NCI-H1417 (cell line): ENCODE data around the gene POLR3G.
A peak's percentile ranks its signal among the peaks of the same experiment; 100 is the strongest.

Experiments used
- DNase-seq, 3 experiments: peaks; one replicate each; lab custom pipeline; 2025; lab: John Stamatoyannopoulos, UW

The POLR3G gene

GRCh38 chr5:90474235-90475107 lies at the start of gene POLR3G, which contains the start of gene MBLAC2:
Gene POLR3G (plus strand): TSS chr5:90474864. CDS start chr5:90485568, 10,704 bp downstream.
Gene MBLAC2 (minus strand): TSS chr5:90474771. CDS start chr5:90474292, 479 bp downstream.
- peak; percentile 92 to 94 (median 94) for DNase-seq

- peak; percentile 5 to 38 (median 15) for DNase-seq
These were observed 40.4 kb upstream of the POLR3G start for GRCh38 chr5:90434116-90434714.

- DNase-seq = no peak
These were observed 37.0 kb upstream of the POLR3G start for GRCh38 chr5:90437663-90438062.

GRCh38 chr5:90438100-90438499 lies 36.6 kb upstream of the POLR3G start:
- DNase-seq = no peak

GRCh38 chr5:90440644-90441043 lies 34.0 kb upstream of the POLR3G start:
- DNase-seq = no peak

- DNase-seq = no peak
These were observed 27.7 kb upstream of the POLR3G start for GRCh38 chr5:90446961-90447360.

- DNase-seq = no peak
These were observed 13.4 kb upstream of the POLR3G start for GRCh38 chr5:90461288-90461687.

- no peak for DNase-seq
These were observed 1.8 kb upstream of the POLR3G start for GRCh38 chr5:90472783-90473395.

- DNase-seq = peak; percentile 49 to 63 (median 63)
These were observed 1.0 kb upstream of the POLR3G start for GRCh38 chr5:90473396-90474234.

- peak; percentile 17 to 66 (median 25) for DNase-seq
These were observed 844 bp downstream of the POLR3G start for GRCh38 chr5:90475436-90475980.

GRCh38 chr5:90476391-90476790 lies 1.7 kb downstream of the POLR3G start:
- DNase-seq = no peak

- peak in 2 of 3 experiments; percentile 5 to 70 for DNase-seq
These were observed 2.4 kb downstream of the POLR3G start for GRCh38 chr5:90477073-90477472.

GRCh38 chr5:90477621-90478215 lies 3.1 kb downstream of the POLR3G start:
- DNase-seq = no peak

- DNase-seq = no peak
These were observed 5.1 kb downstream of the POLR3G start for GRCh38 chr5:90479611-90480385.

GRCh38 chr5:90480699-90481098 lies 6.0 kb downstream of the POLR3G start:
- DNase-seq = no peak

GRCh38 chr5:90483206-90483605 lies 8.5 kb downstream of the POLR3G start:
- no peak for DNase-seq

- no peak for DNase-seq
These were observed 9.9 kb downstream of the POLR3G start for GRCh38 chr5:90484540-90484939.

GRCh38 chr5:90488791-90489190 lies 14.1 kb downstream of the POLR3G start:
- no peak for DNase-seq

GRCh38 chr5:90494043-90494442 lies 19.4 kb downstream of the POLR3G start:
- no peak for DNase-seq

GRCh38 chr5:90495146-90495545 lies 20.5 kb downstream of the POLR3G start:
- DNase-seq = no peak
